Psoas muscle (tissue), 8 donors: ENCODE results near the gene FRYL. TPM values are rescaled to one million over a fixed set of nuclear protein-coding genes. Genes with fewer than 3 reads are reported as not detected.
A peak's percentile ranks its signal among the peaks of the same experiment; 100 is the strongest.
"Not testable (repeated sequence)": the region's sequence is repeated elsewhere in the genome, so short reads cannot be mapped to it uniquely, and the experiment has no call there.

Source experiments
- ATAC-seq, 4 donors: fragments of 200-7000 bp; cut with Tn5 transposase; one replicate each; pipeline ENCODE4 v1.9.1; 2020; ENCODE audit warnings: moderate library complexity in 3 of 4, mild to moderate bottlenecking in 2 of 4
- DNase-seq, 2 donors: peaks; one replicate each; pipeline ENCODE4 v3.0.0-alpha.2; 2020
- H3K27ac ChIP-seq: fragments of 200-600 bp; one replicate; pipeline ENCODE4 v1.8.0; 2022
- H3K27me3 ChIP-seq, 3 donors: fragments of 200-600 bp in 1 of 3; one replicate each; pipeline versions ENCODE4 v1.6.1 to v1.8.0; 2013 to 2022; ENCODE audit warnings: low read length in 2 of 3, mild to moderate bottlenecking in 2 of 3, moderate library complexity in 1 of 3; ENCODE audit not compliant: insufficient read depth in 3 of 3
- H3K36me3 ChIP-seq, 2 donors: fragments of 200-600 bp in 1 of 2; one replicate each; pipeline versions ENCODE4 v1.6.1 to v1.8.0; 2013 to 2022; ENCODE audit warnings: low read depth in 1 of 2, mild to moderate bottlenecking in 1 of 2, moderate library complexity in 1 of 2; ENCODE audit not compliant: insufficient read depth in 1 of 2
- H3K4me1 ChIP-seq: fragments of 200-600 bp; one replicate; pipeline ENCODE4 v1.8.0; 2022
- H3K4me3 ChIP-seq: fragments of 200-600 bp; one replicate; pipeline ENCODE4 v1.8.0; 2022; ENCODE audit warnings: mild to moderate bottlenecking
- H3K9me3 ChIP-seq: fragments of 200-600 bp; one replicate; pipeline ENCODE4 v1.8.0; 2022
- WGBS, 3 donors: extraction: QIAGEN DNeasy Blood & Tissue Kit; methylation state at CpG; one replicate each; pipeline versions ENCODE4 v1.1.6 to v1.1.7; 2013; 5-methylcytosine and 5-hydroxymethylcytosine counted together
- intact Hi-C, 2 donors: fragments of 100-400 bp; cut with DNase I; formaldehyde crosslinking; loops; one replicate each; pipeline versions ENCODE4 v1.11.0 to v1.14.2; 2022
- long read RNA-seq, 2 donors: library from polyadenylated mRNA; unstranded; transcript quantifications; one replicate each; pipeline ENCODE4 v2.0.0, GENCODE V29; 2021
- polyA plus RNA-seq, 3 donors: library from polyadenylated mRNA; stranded (reverse); fragments of 200-250 nt; gene quantifications; one replicate each; pipeline ENCODE4 v1.2.3, GENCODE V29; 2013
- total RNA-seq, 4 donors: library from RNA; stranded (reverse); fragmentation: NEBNext Ultra II Directional in 2 of 4; extraction: Animal tissue kit (Norgen Biotek cat#: 25700) in 2 of 4; gene quantifications; one replicate each; pipeline versions ENCODE4 v1.2.1 to v1.2.4, GENCODE V29; 2021 to 2023
- TF ChIP-seq, protein P1 (sequence below): fragments of 200-600 bp; IDR thresholded peaks from one replicate; pipeline ENCODE4 v1.8.0; 2022; ENCODE audit warnings: antibody characterized with exemption
- donor health status: healthy with polysubstance abuse.
- donor health status: DM: no; HTN: no; CAD: no; lungs with moderate emphysema.
- donor health status: Bipolar disorder and iron deficiency.
- donor health status: healthy.
- donor health status: DM: yes; HTN: yes; CAD: no.
- donor health status: DM: no; HTN: no; CAD: no.
- donor health status: DM: no; HTN: no; CAD: no.
- donor health status: DM: yes; HTN: yes; CAD: no.

FRYL gene
- total RNA-seq (10 to 100 TPM; 15.0 to 21.7 (median 20.9) TPM), polyA plus RNA-seq (10 to 100 TPM in 2 of 3 donors, 1 to 10 TPM in 1; 4.8 to 14.5 (median 10.3) TPM)
- long read RNA-seq, donor 1, result 0 reads
- long read RNA-seq, donor 2, partial matches to known transcripts, result 3 of 3 reads
- long read RNA-seq, donor 2, other reads (novel, unspliced or antisense), result 0 of 3 reads

GRCh38 chr4:48779998-48780864 is at the start of gene FRYL:
FRYL (minus strand) TSS chr4:48780279; CDS start chr4:48634410, 145,869 bp downstream.
- peaks cover 37% of the 10 kb centered on the region for H3K4me1 ChIP-seq
- 0% methylated on average over 49 to 51 of the region's 51 CpGs for WGBS, 3 donors

GRCh38 chr4:48827622-48828021 is 47.5 kb upstream of the FRYL start:
- 89 to 90% (median 89%) methylated on average over 5 of the region's 5 CpGs for WGBS, 3 donors
- Histone ChIP-seq H3K36me3 (no peaks in the 10 kb centered on the region), H3K9me3 (no peaks in the 10 kb centered on the region), H3K4me3 (no peak overlapping the region), H3K27me3 (no peaks in the 10 kb centered on the region), H3K4me1 (peaks cover 3% of the 10 kb centered on the region), H3K27ac (no peak overlapping the region)
- TF ChIP-seq, protein P1, sequence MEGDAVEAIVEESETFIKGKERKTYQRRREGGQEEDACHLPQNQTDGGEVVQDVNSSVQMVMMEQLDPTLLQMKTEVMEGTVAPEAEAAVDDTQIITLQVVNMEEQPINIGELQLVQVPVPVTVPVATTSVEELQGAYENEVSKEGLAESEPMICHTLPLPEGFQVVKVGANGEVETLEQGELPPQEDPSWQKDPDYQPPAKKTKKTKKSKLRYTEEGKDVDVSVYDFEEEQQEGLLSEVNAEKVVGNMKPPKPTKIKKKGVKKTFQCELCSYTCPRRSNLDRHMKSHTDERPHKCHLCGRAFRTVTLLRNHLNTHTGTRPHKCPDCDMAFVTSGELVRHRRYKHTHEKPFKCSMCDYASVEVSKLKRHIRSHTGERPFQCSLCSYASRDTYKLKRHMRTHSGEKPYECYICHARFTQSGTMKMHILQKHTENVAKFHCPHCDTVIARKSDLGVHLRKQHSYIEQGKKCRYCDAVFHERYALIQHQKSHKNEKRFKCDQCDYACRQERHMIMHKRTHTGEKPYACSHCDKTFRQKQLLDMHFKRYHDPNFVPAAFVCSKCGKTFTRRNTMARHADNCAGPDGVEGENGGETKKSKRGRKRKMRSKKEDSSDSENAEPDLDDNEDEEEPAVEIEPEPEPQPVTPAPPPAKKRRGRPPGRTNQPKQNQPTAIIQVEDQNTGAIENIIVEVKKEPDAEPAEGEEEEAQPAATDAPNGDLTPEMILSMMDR, result no peak
- intact Hi-C loops, result no loop called here
- no peak for ATAC-seq
- DNase-seq, result no peak

More at GRCh38 chr4:48779998-48780864, at the start of gene FRYL:
- H3K4me3 ChIP-seq, result peak within 1 kb of the TSS; percentile 98
- intact Hi-C loops, result loop anchor here (2.0 to 10.0 kb wide), 5 partner anchors 51 to 203 kb away; partner anchors contain the start of gene OCIAD1 (in 1 of the 2)
- no peaks in the 10 kb centered on the region for H3K36me3 ChIP-seq
- peak within 1 kb of the TSS; percentile 98 for H3K27ac ChIP-seq
- no peaks in the 10 kb centered on the region for H3K27me3 ChIP-seq
- no peaks in the 10 kb centered on the region for H3K9me3 ChIP-seq
- ATAC-seq, result peak; percentile 93 to 96 (median 95)
- DNase-seq, result peak; percentile 100
- TF ChIP-seq, protein P1, result no peak

GRCh38 chr4:48821431-48821830 is 41.4 kb upstream of the FRYL start:
- H3K4me3 ChIP-seq, DNase-seq, ATAC-seq, H3K9me3 ChIP-seq, H3K36me3 ChIP-seq, intact Hi-C loops, H3K27ac ChIP-seq, H3K4me1 ChIP-seq, H3K27me3 ChIP-seq: not testable (repeated sequence)
- WGBS, 3 donors, result 68 to 72% (median 70%) methylated on average over 2 of the region's 2 CpGs

DNA sequence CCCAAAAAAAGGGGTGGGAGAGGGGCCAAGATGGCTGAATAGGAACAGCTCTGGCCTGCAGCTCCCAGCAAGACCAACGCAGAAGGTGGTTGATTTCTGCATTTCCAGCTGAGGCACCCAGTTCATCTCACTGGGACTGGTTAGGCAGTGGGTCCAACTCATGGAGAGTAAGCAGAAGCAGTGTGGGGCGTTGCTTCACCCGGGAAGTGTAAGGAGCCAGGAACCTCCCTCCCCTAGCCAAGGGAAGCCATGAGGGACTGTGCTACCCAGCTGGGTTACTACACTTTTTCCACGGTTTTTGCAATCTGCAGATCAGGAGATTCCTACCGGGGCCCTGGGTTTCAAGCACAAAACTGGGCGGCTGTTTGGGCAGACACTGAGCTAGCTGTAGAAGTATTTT is 36.9 kb upstream of the FRYL start:
- no peak overlapping the region for H3K27ac ChIP-seq
- H3K27me3 ChIP-seq, result no peaks in the 10 kb centered on the region
- no peak overlapping the region for H3K4me3 ChIP-seq
- TF ChIP-seq, protein P1, result no peak
- 57 to 70% (median 62%) methylated on average over 6 of the region's 6 CpGs for WGBS, 3 donors
- H3K9me3 ChIP-seq, result no peaks in the 10 kb centered on the region
- H3K4me1 ChIP-seq, result no peaks in the 10 kb centered on the region
- intact Hi-C loops, result no loop called here
- ATAC-seq (no peak), DNase-seq (no peak)
- H3K36me3 ChIP-seq, result no peaks in the 10 kb centered on the region

DNA sequence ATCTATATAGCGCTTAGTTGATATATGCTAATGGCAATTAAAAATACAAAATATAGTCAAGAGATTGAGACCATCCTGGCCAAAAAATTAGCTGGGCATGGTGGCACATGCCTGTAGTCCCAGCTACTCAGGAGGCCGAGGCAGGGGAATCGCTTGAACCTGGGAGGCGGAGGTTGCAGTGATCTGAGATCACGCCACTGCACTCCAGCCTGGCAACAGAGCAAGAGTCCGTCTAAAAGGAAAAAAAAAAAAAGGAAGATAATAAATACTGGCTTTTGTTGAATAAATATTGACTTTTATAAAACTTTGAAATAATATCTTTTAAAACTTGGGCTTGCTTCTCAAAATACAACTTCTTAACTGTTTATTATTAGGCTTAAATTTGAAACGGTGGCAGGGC is 36.2 kb upstream of the FRYL start:
- H3K9me3 ChIP-seq, H3K27ac ChIP-seq, H3K4me3 ChIP-seq, H3K4me1 ChIP-seq, H3K36me3 ChIP-seq, ATAC-seq, H3K27me3 ChIP-seq, DNase-seq, intact Hi-C loops: not testable (repeated sequence)
- WGBS, 3 donors, result 89 to 95% (median 92%) methylated on average over 7 of the region's 7 CpGs
